HG02759 (cell line): ENCODE data around the gene NMT2.

Source experiments
- ATAC-seq: cut with Tn5 transposase; IDR thresholded peaks from one replicate; pipeline ENCODE4 v1.9.1; 2021; ENCODE audit warnings: mild to moderate bottlenecking, moderate library complexity; ENCODE audit not compliant: unreplicated experiment

The NMT2 gene

DNA sequence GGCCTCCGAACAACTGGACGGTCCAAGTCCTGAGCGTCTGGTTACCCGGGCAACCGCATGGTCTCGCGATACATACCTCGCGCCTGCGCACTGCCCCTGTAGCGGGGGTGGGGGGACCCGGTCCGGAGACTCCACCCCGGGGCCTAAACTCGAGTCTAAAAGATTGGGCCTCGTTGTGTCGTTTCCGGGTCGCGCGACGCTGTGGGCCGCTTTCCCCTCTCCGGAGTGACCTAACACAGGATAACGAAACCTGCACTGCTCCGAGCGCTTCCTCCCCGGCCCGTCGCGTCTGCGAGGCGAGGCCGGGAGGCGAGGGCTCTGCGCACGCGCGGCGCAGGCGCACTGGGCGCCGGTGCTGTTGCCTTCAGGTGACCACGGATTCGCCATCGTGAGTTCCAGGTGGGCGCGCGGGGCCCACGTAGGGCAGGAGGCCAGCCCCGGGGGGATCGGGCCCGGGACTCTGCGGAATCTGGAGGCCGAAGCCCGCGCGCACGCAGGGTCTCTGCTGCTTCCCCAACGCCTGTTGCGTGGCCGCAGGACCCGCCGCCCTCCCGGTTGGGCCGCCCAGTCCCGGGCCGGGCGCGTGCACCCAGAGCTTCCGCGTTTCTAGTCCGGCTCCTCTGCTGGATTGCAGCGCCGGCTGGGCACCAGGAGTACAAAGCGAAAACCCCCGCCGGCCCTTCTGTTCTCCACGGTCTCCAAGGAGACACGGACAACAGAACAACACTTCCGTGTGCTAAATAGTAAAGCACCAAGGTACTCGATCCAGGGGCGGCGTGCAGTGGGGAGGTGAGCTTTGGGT is 71.3 kb downstream of the NMT2 start, which contains the start of gene RPP38:
Gene RPP38 (plus strand): TSS at position 345 of the 802 bp plus-strand sequence. CDS start 5,960 bp downstream, outside the sequence.
- peak; percentile 87 for ATAC-seq

- ATAC-seq: peak; percentile 15
Measured at GRCh38 chr10:15096661-15097010, 71.9 kb downstream of the NMT2 start.

- ATAC-seq: no peak
Measured at GRCh38 chr10:15092855-15093408, 75.6 kb downstream of the NMT2 start.

DNA sequence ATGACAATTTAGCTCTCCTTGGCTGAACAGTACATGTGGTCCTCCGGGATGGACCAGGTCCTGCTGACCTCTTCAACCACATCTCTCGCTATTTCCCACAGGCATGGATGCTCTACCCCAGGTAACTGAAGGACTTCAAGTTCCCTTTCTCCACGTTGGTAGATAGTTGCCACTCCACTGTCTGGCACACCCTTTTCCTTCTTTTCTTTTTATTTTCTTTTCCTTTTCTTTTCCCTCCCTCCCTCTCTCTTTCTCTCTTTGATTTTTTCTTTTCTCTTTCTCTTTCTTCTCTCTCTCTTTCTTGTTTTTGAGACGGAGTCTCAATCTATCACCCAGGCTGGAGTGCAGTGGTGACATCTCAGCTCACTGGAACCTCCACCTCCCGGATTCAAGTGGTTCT is 77.1 kb downstream of the NMT2 start:
- no peak for ATAC-seq

DNA sequence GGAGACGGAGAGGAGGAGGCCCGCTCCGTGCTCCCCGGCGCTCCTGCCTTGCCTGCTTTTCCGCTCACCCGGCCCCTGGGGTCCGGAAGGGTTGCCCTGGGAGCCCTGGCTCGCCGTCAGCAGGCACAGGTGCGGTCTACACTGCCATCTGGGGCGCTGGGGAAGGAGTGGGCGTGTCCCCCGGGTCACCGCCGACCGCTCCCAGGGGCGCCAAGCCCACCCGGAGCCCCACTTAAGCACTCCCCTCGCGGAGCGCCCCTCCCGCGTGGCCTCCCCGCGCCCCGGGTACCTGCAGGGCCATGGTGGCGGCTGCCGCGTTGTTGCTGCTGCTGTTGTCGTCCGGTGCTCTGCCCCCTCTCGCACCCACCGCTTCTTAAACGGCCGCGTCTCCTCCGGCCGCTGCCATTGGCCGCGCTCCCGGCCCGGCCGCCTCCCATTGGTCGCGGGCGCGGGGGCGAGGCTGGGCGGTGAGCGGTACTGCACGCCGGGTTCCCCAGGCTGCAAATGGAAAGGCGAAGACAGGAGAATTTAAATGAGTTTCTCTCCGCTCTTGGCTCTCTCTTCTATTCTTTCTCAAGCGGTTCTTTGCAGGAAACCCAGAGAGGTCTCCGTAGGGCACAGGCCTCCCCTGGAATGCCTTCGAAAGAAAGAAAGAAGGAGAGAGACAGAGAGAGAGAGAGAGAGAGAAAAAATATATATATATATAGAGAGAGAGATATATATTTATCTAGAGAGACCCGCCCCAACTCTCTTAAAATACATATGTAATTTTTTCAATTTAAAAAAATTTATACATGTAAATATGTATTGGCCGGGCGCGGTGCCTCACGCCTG is 79.8 kb downstream of the NMT2 start, which contains the start of gene ACBD7:
Gene ACBD7 (minus strand): TSS at position 349 of the 834 bp plus-strand sequence. CDS start 48 bp downstream, at position 301.
- ATAC-seq: peak; percentile 100

- no peak for ATAC-seq
Measured at GRCh38 chr10:15084502-15084922, 84.0 kb downstream of the NMT2 start.

- no peak for ATAC-seq
Measured at GRCh38 chr10:15083674-15084501, 84.6 kb downstream of the NMT2 start.

- no peak for ATAC-seq
Measured at GRCh38 chr10:15075421-15075820, 93.1 kb downstream of the NMT2 start.

- ATAC-seq: no peak
Measured at GRCh38 chr10:15072358-15072757, 96.1 kb downstream of the NMT2 start.

DNA sequence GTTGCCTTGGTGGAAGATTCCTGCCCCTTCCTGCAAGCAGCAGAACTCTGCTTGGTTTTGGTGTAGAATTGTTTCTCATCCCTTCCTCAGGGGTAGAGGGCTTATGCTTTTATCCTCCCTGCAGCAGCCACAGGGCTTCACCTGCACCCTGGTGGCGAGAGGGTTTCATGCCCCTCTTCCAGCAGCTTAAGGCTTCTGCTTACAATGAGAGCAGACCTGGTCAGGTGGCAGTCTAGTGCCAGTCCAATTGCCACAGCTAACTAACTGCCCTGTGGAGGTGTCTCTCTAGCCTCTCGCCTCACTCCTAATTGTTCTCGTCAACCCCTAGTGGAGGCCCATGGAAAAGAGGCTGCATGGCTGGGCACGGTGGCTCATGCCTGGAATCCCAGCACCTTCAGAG is 99.3 kb downstream of the NMT2 start:
- no peak for ATAC-seq

DNA sequence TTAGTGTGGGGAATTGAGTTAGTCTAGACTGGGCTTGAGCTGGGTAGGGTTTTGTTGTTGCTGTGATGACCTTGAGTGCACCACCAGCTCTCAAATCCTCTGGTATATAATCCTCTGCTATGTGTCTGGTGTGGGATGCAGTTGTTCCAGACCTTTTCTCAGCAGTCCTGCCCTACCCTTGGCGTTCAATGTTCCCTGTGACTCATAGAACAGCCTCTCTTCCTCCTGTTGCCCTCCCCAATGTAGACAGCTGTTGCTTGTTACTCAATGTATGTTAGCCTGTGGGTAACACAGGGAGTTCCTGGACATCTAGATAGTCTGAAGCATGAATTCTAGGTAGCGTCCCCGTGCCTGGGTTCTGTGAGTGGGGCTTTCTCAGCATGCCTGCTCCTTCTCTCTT is 99.7 kb downstream of the NMT2 start:
- no peak for ATAC-seq

- no peak for ATAC-seq
Measured at GRCh38 chr10:15067154-15067553, 101.3 kb downstream of the NMT2 start.

GRCh38 chr10:15060638-15061037 is 107.9 kb downstream of the NMT2 start:
- ATAC-seq: no peak

GRCh38 chr10:15059914-15060313 is 108.6 kb downstream of the NMT2 start:
- no peak for ATAC-seq

- no peak for ATAC-seq
Measured at GRCh38 chr10:15058689-15059088, 109.8 kb downstream of the NMT2 start.
